ENCODE measurements around the gene RGCC.
"Not testable (repeated sequence)": the region's sequence is repeated elsewhere in the genome, so short reads cannot be mapped to it uniquely, and the experiment has no call there.

The RGCC gene

DNA sequence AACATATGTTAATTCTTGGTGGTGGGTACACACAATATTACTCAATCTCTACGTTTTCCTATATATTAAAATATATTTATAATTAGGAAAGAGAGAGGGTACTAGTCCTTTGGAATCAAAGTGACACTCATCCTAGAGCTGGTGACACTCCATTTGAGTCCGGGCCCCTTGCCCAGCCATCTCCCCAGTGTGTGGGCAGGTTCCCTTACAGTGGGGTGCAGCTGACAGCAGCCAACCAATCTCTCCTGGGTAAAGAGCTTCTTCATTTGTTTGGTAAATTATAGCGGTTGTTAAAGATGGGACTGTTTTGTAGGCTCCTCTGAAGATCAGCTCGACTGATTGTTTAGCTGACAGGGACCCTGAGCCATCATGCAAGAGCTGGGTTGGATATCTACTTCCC, 37.2 kb upstream of the RGCC start:
- DNase-seq (ENCODE audit: extremely low read depth, insufficient read length), result no peak
- no peak overlapping the region for H3K4me3 ChIP-seq (replicated peaks; ENCODE audit: low read depth, low read length)
- no peaks in the 10 kb centered on the region for H3K36me3 ChIP-seq (ENCODE audit: control insufficient read depth, insufficient read depth, low read length)
- TF ChIP-seq, protein P1, sequence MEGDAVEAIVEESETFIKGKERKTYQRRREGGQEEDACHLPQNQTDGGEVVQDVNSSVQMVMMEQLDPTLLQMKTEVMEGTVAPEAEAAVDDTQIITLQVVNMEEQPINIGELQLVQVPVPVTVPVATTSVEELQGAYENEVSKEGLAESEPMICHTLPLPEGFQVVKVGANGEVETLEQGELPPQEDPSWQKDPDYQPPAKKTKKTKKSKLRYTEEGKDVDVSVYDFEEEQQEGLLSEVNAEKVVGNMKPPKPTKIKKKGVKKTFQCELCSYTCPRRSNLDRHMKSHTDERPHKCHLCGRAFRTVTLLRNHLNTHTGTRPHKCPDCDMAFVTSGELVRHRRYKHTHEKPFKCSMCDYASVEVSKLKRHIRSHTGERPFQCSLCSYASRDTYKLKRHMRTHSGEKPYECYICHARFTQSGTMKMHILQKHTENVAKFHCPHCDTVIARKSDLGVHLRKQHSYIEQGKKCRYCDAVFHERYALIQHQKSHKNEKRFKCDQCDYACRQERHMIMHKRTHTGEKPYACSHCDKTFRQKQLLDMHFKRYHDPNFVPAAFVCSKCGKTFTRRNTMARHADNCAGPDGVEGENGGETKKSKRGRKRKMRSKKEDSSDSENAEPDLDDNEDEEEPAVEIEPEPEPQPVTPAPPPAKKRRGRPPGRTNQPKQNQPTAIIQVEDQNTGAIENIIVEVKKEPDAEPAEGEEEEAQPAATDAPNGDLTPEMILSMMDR (IDR thresholded peaks at IDR 0.05; ENCODE audit: insufficient read depth, low read length, poor library complexity, severe bottlenecking), result no peak
- H3K27me3 ChIP-seq (replicated peaks; ENCODE audit: control insufficient read depth, insufficient read depth, low read length), result no peaks in the 10 kb centered on the region

DNA sequence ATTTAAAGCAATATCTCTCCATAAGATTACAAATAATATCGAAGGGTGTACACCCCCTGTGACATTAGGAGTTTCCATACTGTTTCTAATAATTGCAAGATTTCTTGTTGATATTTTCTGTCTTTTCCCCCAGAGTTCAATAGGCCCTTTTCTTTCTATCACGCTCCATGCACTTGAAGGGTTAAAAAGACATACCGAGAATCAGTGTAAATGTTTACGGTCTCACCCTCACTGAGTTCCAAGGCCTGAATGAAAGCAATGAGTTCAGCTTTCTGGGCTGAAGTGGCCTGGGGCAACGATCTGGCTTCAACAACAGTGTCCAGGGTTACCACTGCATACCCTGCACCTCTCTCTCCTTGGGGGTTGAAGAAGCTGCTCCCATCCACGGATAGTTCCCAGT, 36.0 kb upstream of the RGCC start:
- not testable (repeated sequence) for DNase-seq (ENCODE audit: extremely low read depth, insufficient read length); H3K4me3 ChIP-seq (replicated peaks; ENCODE audit: low read depth, low read length); H3K36me3 ChIP-seq (ENCODE audit: control insufficient read depth, insufficient read depth, low read length); H3K27me3 ChIP-seq (replicated peaks; ENCODE audit: control insufficient read depth, insufficient read depth, low read length)

DNA sequence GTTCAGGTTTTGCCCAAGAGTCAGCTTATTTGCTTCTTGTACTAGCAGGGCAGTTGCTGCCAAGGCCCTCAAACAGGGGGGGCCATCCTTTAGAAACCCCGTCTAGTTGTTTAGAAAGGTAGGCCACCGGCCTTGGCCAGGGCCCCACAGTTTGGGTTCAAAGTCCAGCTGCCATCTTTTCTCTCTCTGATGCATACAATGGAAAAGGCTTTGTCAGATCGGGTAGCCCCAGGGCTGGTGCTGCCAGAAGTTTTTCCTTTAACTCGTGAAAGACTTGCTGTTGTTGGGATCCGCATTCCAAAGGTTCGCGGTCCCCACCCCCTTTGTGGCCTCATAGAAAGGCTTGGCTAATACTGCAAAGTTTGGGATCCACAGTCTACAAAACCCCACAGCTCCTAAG, 35.4 kb upstream of the RGCC start:
- not testable (repeated sequence) for DNase-seq (ENCODE audit: extremely low read depth, insufficient read length); H3K27me3 ChIP-seq (replicated peaks; ENCODE audit: control insufficient read depth, insufficient read depth, low read length); H3K36me3 ChIP-seq (ENCODE audit: control insufficient read depth, insufficient read depth, low read length); H3K4me3 ChIP-seq (replicated peaks; ENCODE audit: low read depth, low read length)

DNA sequence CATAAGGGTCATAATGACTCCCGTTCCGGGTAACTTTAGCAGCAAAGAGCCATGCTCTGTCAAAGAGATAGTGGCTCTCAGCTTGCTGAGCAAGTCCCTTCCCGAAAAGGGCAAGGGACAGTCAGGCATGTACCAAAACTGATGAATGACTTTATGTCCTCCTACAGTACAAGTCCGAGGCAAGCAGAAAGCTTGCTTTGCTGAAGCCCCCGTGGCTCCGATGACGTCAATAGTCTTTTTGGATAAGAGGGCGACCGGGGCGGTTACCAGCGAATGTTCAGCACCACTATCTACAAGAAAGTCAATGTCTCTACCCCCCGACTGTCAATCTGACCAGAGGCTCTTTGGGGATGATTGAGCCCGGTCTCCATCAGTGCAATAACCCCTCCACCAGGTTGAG, 34.1 kb upstream of the RGCC start:
- DNase-seq (ENCODE audit: extremely low read depth, insufficient read length); H3K27me3 ChIP-seq (replicated peaks; ENCODE audit: control insufficient read depth, insufficient read depth, low read length); H3K36me3 ChIP-seq (ENCODE audit: control insufficient read depth, insufficient read depth, low read length); H3K4me3 ChIP-seq (replicated peaks; ENCODE audit: low read depth, low read length): not testable (repeated sequence)

DNA sequence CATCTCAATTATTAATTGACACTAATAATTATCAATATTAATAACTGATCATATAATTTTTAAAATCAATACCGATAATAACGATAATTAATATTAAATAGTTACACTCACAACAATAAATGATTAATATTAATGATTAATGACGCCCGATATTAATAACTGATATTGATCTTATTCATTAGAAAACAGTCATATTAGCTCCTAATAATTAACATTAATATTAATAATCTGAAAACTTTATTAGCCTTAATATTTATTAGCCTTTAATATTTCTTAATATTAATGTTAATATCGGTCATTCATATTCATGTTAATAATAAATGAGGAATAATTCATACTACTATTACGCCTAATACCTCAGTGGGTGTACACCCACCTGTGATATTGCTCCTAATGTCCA, 32.7 kb upstream of the RGCC start:
- H3K4me3 ChIP-seq (replicated peaks; ENCODE audit: low read depth, low read length); DNase-seq (ENCODE audit: extremely low read depth, insufficient read length); H3K36me3 ChIP-seq (ENCODE audit: control insufficient read depth, insufficient read depth, low read length); H3K27me3 ChIP-seq (replicated peaks; ENCODE audit: control insufficient read depth, insufficient read depth, low read length): not testable (repeated sequence)

DNA sequence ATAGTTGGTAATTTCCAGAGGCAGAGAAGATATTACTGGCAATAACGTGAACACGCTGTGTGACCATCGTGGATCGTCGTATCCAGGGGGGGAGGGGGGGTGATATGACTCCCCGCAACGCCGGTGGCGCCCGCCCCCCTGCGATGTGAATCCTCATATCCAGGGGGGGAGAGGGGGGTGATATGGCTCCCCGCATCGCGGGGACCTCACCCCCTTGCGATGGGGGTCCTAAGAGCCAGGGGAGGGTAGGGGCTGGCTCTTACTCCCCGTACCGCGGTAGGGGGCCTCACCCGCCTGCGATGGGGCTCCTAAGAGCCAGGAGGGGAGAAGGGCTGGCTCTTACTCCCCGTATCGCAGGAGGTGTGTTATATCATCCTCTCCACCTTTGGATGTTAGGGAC, 31.3 kb upstream of the RGCC start:
- no peaks in the 10 kb centered on the region for H3K27me3 ChIP-seq (replicated peaks; ENCODE audit: control insufficient read depth, insufficient read depth, low read length)
- TF ChIP-seq, protein P1 (IDR thresholded peaks at IDR 0.05; ENCODE audit: insufficient read depth, low read length, poor library complexity, severe bottlenecking), result no peak
- DNase-seq (ENCODE audit: extremely low read depth, insufficient read length), result no peak
- H3K36me3 ChIP-seq (ENCODE audit: control insufficient read depth, insufficient read depth, low read length), result no peaks in the 10 kb centered on the region
- H3K4me3 ChIP-seq (replicated peaks; ENCODE audit: low read depth, low read length), result no peak overlapping the region

DNA sequence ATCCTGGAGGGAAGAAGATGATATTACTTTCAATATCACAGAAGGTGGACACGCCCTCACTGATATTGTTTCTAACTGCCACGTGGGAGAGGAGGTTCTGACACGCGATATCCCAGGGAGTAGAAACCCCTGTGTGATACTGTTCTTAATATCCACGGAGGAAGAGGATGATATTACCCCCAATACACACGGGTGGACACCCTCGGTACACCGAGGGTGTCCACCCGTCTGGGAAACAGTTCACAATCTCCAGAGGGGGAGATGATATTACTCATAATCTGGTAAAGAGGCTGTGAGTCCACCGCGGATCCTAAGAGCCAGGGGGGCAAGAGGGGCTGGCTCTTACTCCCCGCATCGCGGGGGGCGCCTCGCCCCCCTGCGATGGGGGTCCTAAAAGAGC, 29.7 kb upstream of the RGCC start:
- TF ChIP-seq, protein P1 (IDR thresholded peaks at IDR 0.05; ENCODE audit: insufficient read depth, low read length, poor library complexity, severe bottlenecking), result no peak
- Histone ChIP-seq H3K36me3 (ENCODE audit: control insufficient read depth, insufficient read depth, low read length) (no peaks in the 10 kb centered on the region), H3K4me3 (replicated peaks; ENCODE audit: low read depth, low read length) (no peak overlapping the region), H3K27me3 (replicated peaks; ENCODE audit: control insufficient read depth, insufficient read depth, low read length) (no peaks in the 10 kb centered on the region)
- no peak for DNase-seq (ENCODE audit: extremely low read depth, insufficient read length)

DNA sequence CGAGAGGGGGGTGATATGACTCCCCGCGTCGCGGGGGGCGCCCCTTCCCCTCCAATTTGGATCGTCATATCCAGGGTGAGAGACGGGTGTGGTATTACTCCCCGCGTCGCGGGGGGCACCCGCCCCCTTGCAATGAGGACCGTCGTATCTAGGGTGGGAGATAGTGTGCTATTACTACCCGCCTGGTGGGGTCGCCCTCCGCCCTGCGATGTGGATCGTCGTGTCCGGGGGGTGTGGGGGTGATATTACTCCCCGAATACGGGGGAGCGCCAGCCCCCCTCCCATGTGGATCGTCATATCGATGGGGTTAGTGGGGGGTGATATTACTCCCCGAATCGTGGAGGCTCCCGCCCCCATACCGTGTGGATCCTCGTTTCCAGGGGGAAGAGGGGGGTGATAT, 29.2 kb upstream of the RGCC start:
- Histone ChIP-seq H3K27me3 (replicated peaks; ENCODE audit: control insufficient read depth, insufficient read depth, low read length) (no peaks in the 10 kb centered on the region), H3K4me3 (replicated peaks; ENCODE audit: low read depth, low read length) (no peak overlapping the region), H3K36me3 (ENCODE audit: control insufficient read depth, insufficient read depth, low read length) (no peaks in the 10 kb centered on the region)
- TF ChIP-seq, protein P1 (IDR thresholded peaks at IDR 0.05; ENCODE audit: insufficient read depth, low read length, poor library complexity, severe bottlenecking), result peak; percentile 18
- DNase-seq (ENCODE audit: extremely low read depth, insufficient read length), result peak; percentile 6

DNA sequence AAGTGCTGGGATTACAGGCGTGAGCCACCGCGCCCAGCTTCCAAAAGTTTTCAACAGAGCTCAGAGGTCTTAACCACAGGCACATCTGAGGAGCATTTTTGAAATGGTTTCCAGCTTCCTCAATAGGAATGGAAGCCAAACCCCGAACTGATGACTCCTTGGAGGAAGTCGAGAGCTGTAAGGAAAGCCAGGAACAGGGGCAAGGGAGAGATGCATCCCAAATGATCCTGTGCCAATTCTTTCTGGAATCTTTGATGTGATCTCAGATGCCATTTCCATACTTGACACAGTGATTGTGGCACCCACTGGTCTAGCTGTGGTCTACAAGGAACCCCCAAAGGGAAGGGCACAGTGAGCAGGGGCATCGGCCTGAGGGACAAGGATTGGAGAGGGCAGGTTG, 23.3 kb upstream of the RGCC start:
- DNase-seq (ENCODE audit: extremely low read depth, insufficient read length), result not testable (repeated sequence)

More for the DNA sequence above, 23.3 kb upstream of the RGCC start:
- not testable (repeated sequence) for H3K4me3 ChIP-seq (replicated peaks; ENCODE audit: low read depth, low read length); H3K27me3 ChIP-seq (replicated peaks; ENCODE audit: control insufficient read depth, insufficient read depth, low read length); H3K36me3 ChIP-seq (ENCODE audit: control insufficient read depth, insufficient read depth, low read length)

Measured in GM06990 (cell line).